HL-60 (cell line): ENCODE data around the gene OR4N5.

Source experiments
- CTCF ChIP-seq: IDR thresholded peaks from one replicate; pipeline ENCODE4 v1.5.1; 2011; ENCODE audit warnings: low read length, control low read depth, inconsistent platforms; ENCODE audit not compliant: insufficient read depth
- GABPA ChIP-seq: IDR thresholded peaks from 2 replicates; pipeline ENCODE4 v1.6.1; 2012; ENCODE audit warnings: low read depth
- POLR2AphosphoS5 ChIP-seq: IDR thresholded peaks from 2 replicates; pipeline ENCODE4 v1.6.1; 2012; ENCODE audit warnings: low read depth

GRCh38 chr14:20110438-20110837 is 28.2 kb upstream of the OR4N5 start, which contains the start of gene OR4K17:
- TF ChIP-seq CTCF (no peak), GABPA (no peak), POLR2AphosphoS5 (no peak)
